Mucosa of rectum (tissue), 2 donors: ENCODE results near the gene ELOF1.
"Not testable (repeated sequence)": the region's sequence is repeated elsewhere in the genome, so short reads cannot be mapped to it uniquely, and the experiment has no call there.

ENCODE experiments used
- H3K27ac ChIP-seq, 2 donors: one replicate each; pipeline ENCODE4 v1.7.0; 2013; ENCODE audit warnings: inconsistent platforms in 2 of 2, low read depth in 2 of 2, low read length in 2 of 2
- H3K27me3 ChIP-seq, 2 donors: one replicate each; pipeline ENCODE4 v1.7.0; 2013; ENCODE audit warnings: low read length in 2 of 2; ENCODE audit not compliant: control insufficient read depth in 2 of 2, insufficient read depth in 2 of 2
- H3K36me3 ChIP-seq, 2 donors: one replicate each; pipeline ENCODE4 v1.7.0; 2013; ENCODE audit warnings: low read length in 2 of 2; ENCODE audit not compliant: control insufficient read depth in 2 of 2, insufficient read depth in 2 of 2
- H3K4me1 ChIP-seq, 2 donors: one replicate each; pipeline ENCODE4 v1.7.0; 2013; ENCODE audit warnings: low read length in 2 of 2, mild to moderate bottlenecking in 1 of 2; ENCODE audit not compliant: control insufficient read depth in 2 of 2, insufficient read depth in 2 of 2
- H3K4me3 ChIP-seq, 2 donors: one replicate each; pipeline ENCODE4 v1.7.0; 2013; ENCODE audit warnings: low read length in 2 of 2
- H3K9ac ChIP-seq, 2 donors: one replicate each; pipeline ENCODE4 v1.7.0; 2013; ENCODE audit warnings: low read length in 2 of 2, low read depth in 1 of 2, mild to moderate bottlenecking in 1 of 2
- H3K9me3 ChIP-seq, 2 donors: one replicate each; pipeline ENCODE4 v1.7.0; 2013; ENCODE audit warnings: low read length in 2 of 2; ENCODE audit not compliant: control insufficient read depth in 2 of 2
- donor health status: healthy.
- donor health status: Normal muscosa, but diverticular disease.

ELOF1 gene

GRCh38 chr19:11587302-11587974 is 28.4 kb upstream of the ELOF1 start:
- Histone ChIP-seq H3K4me3 (peak overlapping the region in 1 of 2 donors; percentile 44), H3K36me3 (no peaks in the 10 kb centered on the region), H3K4me1 (peaks cover 0 to 3% of the 10 kb centered on the region in 2 donors), H3K9ac (no peak overlapping the region), H3K27me3 (no peaks in the 10 kb centered on the region), H3K9me3 (no peaks in the 10 kb centered on the region), H3K27ac (no peak overlapping the region)

DNA sequence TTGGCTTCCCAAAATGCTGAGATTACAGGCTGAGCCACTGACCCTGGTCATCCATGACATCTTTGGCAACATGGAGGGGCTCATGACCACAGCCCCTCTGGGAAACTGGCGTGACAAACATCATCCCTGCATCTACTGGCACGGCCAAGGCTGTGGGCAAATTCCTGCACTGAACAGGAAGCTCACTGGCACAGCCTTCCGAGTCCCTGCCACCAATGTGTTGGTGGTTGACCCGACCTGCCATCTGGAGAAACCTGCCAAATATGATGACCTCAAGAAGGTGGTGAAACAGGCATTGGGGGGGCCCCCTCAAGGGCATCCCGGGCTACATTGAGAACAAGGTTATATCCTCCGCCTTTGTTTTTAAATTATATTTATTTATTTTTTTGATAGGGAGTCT is 27.3 kb upstream of the ELOF1 start:
- Histone ChIP-seq H3K9me3 (no peaks in the 10 kb centered on the region), H3K4me3 (no peak overlapping the region), H3K27ac (no peak overlapping the region), H3K27me3 (no peaks in the 10 kb centered on the region), H3K36me3 (no peaks in the 10 kb centered on the region), H3K4me1 (peaks cover 0 to 3% of the 10 kb centered on the region in 2 donors), H3K9ac (no peak overlapping the region)

DNA sequence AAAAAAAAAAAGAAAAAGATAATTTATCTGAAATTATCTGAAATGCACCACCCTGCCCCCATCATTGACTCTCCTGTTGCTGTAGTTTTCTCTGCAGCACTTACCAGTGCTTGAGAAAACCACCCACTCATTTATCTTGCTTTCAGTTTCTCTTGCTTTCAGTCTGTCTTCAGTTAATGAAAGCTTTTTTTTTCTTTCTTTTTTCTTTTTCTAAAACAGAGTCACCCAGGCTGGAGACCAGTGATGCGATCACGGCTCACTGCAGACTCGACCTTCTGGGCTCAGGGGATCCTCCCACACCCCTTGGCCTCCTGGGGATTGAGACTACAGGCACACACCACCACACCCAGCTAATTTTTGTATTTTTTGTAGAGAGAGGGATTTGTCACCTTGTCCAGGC is 22.7 kb upstream of the ELOF1 start:
- no peaks in the 10 kb centered on the region for H3K9me3 ChIP-seq
- H3K27me3 ChIP-seq, result no peaks in the 10 kb centered on the region
- peak overlapping the region; percentile 27 to 70 for H3K27ac ChIP-seq
- no peaks in the 10 kb centered on the region for H3K36me3 ChIP-seq
- peak overlapping the region in 1 of 2 donors; percentile 37 for H3K4me3 ChIP-seq
- H3K4me1 ChIP-seq, result peaks cover 9 to 10% of the 10 kb centered on the region in 2 donors
- no peak overlapping the region for H3K9ac ChIP-seq

DNA sequence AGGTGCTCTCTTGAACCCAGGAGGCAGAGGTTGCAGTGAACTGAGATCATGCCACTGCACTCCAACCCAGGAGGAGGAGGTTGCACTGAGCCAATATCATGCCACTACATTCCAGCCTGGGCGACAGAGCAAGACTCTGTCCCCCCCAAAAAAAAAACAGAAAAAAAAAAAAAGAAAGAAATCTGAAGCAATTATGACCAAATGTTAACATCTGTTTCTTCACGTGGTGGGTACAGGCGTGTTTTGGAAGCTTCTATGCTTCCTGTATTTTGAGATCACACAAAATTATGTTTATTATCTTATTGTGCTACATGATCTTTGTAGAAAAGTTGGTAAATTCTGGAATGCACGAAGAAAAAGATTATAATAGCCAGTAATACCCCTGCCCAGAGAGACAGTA is 21.1 kb upstream of the ELOF1 start:
- no peak overlapping the region for H3K4me3 ChIP-seq
- no peaks in the 10 kb centered on the region for H3K9me3 ChIP-seq
- H3K27ac ChIP-seq, result no peak overlapping the region
- H3K4me1 ChIP-seq, result peaks cover 9 to 10% of the 10 kb centered on the region in 2 donors
- no peaks in the 10 kb centered on the region for H3K27me3 ChIP-seq
- peaks cover 0 to 1% of the 10 kb centered on the region in 2 donors for H3K36me3 ChIP-seq
- H3K9ac ChIP-seq, result no peak overlapping the region

GRCh38 chr19:11578258-11579142 is 19.5 kb upstream of the ELOF1 start:
- H3K9ac ChIP-seq, result peak overlapping the region; percentile 41 to 48
- no peaks in the 10 kb centered on the region for H3K9me3 ChIP-seq
- H3K36me3 ChIP-seq, result peaks cover 0 to 3% of the 10 kb centered on the region in 2 donors
- H3K4me3 ChIP-seq, result peak overlapping the region; percentile 37 to 73
- H3K27ac ChIP-seq, result peak overlapping the region; percentile 53 to 71
- H3K27me3 ChIP-seq, result no peaks in the 10 kb centered on the region
- H3K4me1 ChIP-seq, result peaks cover 9 to 10% of the 10 kb centered on the region in 2 donors

DNA sequence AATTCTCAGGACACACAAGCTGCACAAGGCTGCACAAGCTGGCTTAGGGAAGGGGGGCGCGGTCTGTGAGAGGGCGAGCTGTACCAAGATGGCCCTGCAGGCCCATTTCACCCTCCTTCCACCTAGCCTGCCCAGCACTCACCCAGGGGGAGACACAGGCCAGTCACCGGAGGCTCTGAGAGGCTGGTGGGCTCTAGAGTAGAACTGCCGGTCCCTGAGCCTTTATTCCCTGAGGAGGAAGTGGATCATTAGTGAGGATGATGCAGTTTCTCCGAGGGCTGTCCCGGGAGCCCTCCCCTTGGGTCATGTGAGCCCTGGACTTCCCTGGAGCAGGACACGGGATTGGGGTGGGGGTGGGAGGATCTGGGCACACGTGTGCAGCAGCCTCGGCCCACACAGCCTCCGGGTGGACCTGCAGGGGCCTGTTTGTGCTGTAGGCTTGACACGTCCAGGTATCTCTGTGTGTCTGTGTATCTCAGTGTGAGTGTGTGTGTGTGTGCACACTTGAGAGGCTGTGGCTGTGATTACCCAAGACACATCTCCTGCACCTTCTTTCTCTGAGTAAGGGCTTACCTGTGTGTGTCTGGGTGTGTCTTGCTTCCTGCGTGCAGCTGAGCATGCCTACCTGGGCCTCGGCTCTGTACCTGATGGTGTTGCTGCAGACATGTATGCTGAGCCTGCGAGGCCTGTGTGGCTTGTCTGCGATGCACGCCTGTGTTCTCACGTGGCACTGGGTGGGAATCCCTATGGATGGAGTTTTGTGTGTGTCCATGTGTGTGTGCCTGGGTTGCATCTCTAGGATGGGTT is 18.6 kb upstream of the ELOF1 start, which contains the start of gene ACP5:
TSS of gene ACP5 (minus strand) at position 195 of the 807 bp plus-strand sequence. CDS start 328 bp downstream, outside the sequence.
- Histone ChIP-seq H3K9ac (peak within 1 kb of the TSS; percentile 41 to 48), H3K9me3 (no peaks in the 10 kb centered on the region), H3K27me3 (no peaks in the 10 kb centered on the region), H3K4me3 (peak within 1 kb of the TSS; percentile 37 to 73), H3K27ac (peak within 1 kb of the TSS; percentile 53 to 71), H3K36me3 (peaks cover 0 to 3% of the 10 kb centered on the region in 2 donors), H3K4me1 (peaks cover 9 to 10% of the 10 kb centered on the region in 2 donors)

GRCh38 chr19:11576227-11576626 is 17.2 kb upstream of the ELOF1 start:
- Histone ChIP-seq H3K4me3 (no peak overlapping the region), H3K4me1 (peaks cover 9 to 10% of the 10 kb centered on the region in 2 donors), H3K27ac (peak overlapping the region in 1 of 2 donors; percentile 71)

DNA sequence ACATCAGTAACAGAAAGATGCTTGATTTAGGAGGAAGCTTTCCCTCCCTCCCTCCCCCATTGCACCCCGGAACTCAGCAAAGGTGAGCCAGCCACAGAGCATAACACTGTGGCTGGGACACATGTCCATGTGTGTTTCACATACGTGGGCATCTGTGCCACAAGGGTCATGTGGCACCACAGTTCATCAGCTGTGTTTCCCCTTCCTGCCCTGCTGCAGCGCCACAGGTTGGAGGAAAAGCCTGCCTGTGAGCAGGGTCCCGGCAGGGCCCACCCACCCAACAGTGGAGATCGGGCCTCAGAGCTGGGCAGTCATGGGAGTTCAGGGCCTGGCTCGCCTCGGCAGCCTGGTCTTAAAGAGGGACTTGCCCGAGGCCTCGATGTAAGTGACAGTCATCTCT is 15.7 kb upstream of the ELOF1 start:
- no peaks in the 10 kb centered on the region for H3K9me3 ChIP-seq
- H3K4me1 ChIP-seq, result peaks cover 4 to 9% of the 10 kb centered on the region in 2 donors
- no peak overlapping the region for H3K27ac ChIP-seq
- H3K36me3 ChIP-seq, result peaks cover 0 to 3% of the 10 kb centered on the region in 2 donors
- H3K4me3 ChIP-seq, result no peak overlapping the region
- H3K9ac ChIP-seq, result no peak overlapping the region
- H3K27me3 ChIP-seq, result no peaks in the 10 kb centered on the region

More at GRCh38 chr19:11576227-11576626, 17.2 kb upstream of the ELOF1 start:
- Histone ChIP-seq H3K36me3 (peaks cover 0 to 3% of the 10 kb centered on the region in 2 donors), H3K9me3 (no peaks in the 10 kb centered on the region), H3K27me3 (no peaks in the 10 kb centered on the region), H3K9ac (no peak overlapping the region)

DNA sequence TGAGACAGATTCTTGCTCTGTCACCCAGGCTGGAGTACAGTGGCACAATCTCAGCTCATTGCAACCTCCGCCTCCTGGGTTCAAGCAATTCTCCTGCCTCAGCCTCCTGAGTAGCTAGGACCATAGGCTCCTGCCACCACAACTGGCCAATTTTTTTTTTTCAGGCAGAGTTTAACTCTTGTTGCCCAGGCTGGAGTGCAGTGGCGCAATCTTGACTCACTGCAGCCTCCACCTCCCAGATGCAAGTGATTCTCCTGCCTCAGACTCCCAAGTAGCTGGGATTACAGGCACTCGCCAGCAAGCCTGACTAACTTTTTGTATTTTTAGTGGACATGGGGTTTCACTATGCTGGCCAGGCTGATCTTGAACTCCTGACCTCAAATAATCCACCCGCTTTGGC is 14.7 kb upstream of the ELOF1 start:
- not testable (repeated sequence) for H3K4me3 ChIP-seq, H3K27me3 ChIP-seq, H3K9ac ChIP-seq, H3K36me3 ChIP-seq, H3K27ac ChIP-seq, H3K9me3 ChIP-seq, H3K4me1 ChIP-seq
